DLD1 (cell line): ENCODE results near the gene TNXB.
"Not testable (repeated sequence)": the region's sequence is repeated elsewhere in the genome, so short reads cannot be mapped to it uniquely, and the experiment has no call there.

Experiments used
- in situ Hi-C: cut with HindIII; loops from 2 replicates; pipeline ENCODE4 v1.10.0; 2017; ENCODE audit warnings: low sequenced_read_pairs

The TNXB gene

DNA sequence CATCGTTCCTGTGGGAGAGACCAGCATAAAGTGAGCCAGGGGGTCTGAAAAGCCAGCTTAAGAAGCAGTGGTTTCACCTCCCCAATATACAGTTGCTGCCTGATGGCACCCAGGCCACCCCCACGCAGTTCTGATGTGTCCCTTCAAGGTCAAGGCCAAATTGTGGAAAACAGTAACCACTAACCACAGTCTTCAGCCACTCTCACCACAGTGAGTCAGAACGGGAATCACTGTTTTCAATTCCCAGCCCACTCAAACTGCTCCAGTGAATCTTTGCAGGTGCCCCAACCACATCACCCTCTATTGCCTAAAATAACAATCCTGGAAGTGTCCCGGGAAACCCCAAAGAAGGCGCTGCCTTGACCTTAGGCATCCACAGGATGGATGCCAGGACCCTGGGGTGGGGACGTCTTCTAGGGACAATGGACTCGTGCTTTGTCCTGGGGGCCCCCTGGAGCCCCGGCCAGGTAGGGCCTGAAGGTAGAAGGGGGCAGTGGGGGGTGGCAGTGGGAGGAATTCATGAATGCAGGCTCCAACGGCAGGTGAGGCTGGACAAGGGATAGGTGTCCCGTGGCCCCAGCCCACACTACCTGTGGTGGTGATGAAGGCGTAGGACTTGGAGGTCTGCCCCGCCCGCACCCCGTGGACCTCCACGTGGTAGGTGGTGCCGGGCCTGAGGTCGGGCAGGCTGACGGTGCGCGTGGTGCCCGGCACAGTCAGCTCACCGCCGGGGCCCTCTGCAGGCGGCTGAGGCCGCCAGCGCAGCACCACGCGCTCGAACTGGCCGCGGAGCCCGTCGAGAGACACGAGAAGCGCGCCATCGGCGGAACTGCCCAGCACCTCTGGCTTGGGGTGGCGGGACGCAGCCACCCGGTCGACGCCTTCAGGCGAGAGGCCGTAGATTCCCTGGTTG lies 22.2 kb downstream of the TNXB start:
- in situ Hi-C loops, result no loop called here

DNA sequence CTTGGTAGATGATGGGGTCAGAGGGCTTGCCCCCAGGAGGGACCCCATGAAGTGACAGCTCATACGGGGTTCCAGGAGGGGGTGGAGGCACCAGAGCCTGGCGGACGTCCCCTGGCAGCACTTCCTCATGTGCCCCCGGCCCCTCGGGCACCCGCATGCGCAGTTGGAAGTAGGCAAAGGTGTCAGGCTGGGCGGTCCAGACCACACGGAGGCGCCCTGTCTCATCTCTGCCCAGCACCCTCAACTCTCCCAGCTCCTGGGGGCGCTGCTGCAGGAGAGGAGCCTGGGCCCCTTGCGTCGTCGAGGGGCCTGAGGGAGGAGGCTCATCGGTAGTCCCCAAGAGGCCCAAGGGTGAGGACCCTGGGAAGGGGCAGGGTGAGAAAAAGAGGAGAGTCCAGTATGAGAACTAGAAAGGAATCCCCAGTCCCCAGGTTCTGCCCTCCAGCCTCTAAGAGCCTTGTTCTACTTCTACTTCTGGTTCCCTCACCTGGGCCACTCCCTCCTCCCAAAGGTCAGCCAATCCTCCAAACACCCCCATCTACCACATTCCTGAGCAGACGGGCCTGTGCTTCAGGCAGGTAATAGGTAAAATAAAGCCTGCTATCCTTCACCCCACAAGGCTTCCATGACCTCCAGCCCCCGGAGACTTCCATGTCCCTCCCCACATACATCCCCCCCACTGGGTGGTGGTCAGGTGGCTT lies 23.2 kb downstream of the TNXB start:
- in situ Hi-C loops, result no loop called here

- in situ Hi-C loops, result no loop called here
These were observed 24.4 kb downstream of the TNXB start for GRCh38 chr6:32084780-32085179.

DNA sequence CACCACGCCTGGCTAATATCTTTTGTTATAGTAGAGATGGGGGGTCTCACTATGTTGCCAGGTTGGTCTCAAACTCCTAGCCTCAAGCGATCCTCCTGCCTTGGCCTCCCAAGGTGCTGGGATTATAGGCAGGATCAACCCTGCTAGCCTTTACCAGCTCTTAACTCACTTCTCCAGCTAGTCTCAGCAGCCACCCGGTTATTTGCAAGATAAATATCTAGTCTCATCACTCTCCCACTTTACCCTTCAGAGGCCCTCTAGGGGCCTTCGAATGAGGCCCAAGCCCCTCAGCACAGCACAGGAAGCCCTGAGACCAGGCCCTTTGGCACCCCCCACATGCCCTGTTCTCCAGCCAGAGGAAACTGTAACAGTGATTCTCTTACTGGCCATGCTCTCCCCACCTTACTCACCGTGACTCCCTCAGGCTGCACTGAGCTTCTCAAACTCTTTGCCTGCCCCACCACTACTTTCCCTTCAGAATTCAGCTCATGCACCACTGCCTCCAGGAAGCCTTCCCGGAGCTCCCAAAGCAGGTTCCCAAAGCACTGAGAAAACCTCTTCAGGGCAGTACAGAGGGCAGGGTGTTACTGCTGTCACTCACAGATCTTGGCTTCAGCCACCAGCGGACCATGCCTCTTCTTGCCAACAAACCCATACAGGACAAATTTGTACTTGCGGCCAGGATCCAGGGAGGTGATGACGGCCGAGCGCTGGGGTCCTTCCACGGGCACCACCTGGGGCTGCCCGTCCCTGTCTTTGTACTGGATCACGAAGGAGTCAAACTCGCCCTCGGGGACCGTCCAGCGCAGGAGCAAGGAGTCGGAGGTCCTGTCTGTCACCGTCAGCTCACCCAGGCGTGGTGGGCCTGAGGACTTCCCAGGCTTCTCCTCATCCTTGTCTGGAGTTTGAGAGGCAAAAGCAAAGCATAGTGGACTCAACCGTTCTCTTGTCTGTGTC lies 25.0 kb downstream of the TNXB start:
- in situ Hi-C loops, result no loop called here

DNA sequence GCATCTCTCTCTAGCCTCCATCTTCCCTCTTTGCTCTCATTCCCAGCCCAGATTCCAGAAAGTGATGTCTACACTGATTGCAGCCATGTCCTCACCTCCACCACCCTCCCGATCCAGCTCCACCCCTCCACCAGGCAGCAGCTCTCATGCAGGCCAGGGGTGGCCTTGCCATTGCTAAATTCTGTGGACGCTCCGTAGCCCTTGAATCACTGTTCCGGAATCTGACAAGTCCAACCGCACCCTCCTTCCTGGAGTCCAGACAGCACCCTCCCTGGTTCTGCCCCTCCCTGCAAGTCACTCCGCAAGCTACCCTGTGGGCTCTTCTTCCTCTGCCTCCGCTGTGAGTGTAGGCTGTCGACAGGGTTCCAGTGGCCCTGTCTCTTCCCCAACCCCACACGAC lies 26.2 kb downstream of the TNXB start:
- in situ Hi-C loops, result no loop called here

DNA sequence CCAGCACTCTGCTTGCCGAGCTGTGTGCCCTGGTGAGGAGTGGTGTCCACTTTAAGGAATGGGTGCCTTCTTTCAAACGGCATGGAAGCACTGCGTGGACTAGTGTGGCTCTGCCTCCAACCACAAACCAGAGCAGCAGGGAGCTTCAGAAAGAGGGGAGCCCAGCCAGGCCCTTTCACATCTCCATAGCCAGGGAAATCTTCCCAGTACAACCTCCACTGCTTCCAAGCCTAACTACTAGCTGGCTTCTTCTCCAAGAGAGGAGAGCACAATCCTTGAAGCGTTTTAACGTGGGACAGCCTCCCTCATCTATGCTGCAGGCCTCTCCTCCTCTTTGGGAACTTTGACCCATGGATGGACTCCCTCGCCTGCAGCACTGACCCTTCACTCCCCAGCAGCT lies 26.7 kb downstream of the TNXB start:
- in situ Hi-C loops, result no loop called here

GRCh38 chr6:32081168-32081990 lies 27.8 kb downstream of the TNXB start:
- in situ Hi-C loops, result no loop called here

GRCh38 chr6:32079566-32080290 lies 29.4 kb downstream of the TNXB start:
- in situ Hi-C loops, result no loop called here

GRCh38 chr6:32076321-32076809 lies 32.8 kb downstream of the TNXB start:
- in situ Hi-C loops, result no loop called here

- in situ Hi-C loops, result no loop called here
These were observed 33.4 kb downstream of the TNXB start for GRCh38 chr6:32075781-32076180.

GRCh38 chr6:32074996-32075532 lies 34.1 kb downstream of the TNXB start:
- in situ Hi-C loops, result no loop called here

DNA sequence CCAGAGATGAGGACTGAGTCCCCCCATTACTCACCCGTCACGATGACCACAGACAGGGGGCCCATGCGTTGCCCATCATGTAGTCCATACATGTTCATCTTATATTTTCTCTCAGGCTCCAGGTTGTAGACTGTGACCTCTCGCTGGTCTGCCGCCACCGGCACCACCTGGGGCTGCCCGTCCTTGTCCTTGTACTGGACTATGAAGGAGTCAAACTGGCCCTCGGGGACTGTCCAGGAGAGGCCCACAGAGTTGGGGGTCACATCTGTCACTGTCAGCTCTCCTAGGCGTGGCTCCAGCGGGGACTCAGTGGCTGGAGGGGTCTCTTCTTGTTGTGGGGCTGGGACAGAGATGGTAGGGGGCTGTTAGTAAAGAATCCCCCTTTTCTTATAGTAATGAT lies 35.5 kb downstream of the TNXB start:
- in situ Hi-C loops, result no loop called here

GRCh38 chr6:32073101-32073500 lies 36.0 kb downstream of the TNXB start:
- in situ Hi-C loops, result no loop called here

- in situ Hi-C loops, result no loop called here
These were observed 38.2 kb downstream of the TNXB start for GRCh38 chr6:32070814-32071543.

DNA sequence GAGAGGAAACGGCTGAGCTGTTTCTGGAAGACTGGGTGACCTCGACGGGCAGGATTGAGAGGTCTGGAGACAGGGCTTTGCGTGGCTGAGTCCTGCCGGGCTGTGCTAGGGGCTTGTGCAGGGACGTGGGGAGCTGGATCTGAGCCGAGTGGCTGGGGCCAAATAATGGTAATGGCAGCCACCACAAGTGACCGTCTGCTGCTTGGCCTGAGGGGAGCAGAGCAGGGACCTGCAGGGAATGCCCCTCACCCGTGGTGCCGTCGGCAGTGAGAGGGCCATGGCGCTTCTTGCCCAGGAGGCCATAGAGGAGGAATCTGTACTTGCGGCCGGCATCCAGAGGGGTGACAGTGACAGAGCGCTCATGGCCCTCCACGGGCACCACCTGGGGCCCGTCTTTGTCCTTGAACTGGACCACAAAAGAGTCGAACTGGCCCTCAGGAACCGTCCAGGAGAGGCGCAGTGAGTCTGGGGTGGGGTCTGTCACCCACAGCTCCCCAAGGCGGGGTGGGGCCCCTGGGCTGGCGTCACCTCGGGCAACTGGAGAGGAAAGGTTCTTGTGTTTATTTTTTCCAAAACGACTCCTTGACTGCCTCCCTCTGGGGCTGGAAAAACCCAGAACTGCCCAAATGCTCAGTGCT lies 39.1 kb downstream of the TNXB start:
- in situ Hi-C loops, result no loop called here

- in situ Hi-C loops, result no loop called here
These were observed 39.7 kb downstream of the TNXB start for GRCh38 chr6:32069460-32069859.

GRCh38 chr6:32068867-32069266 lies 40.3 kb downstream of the TNXB start:
- in situ Hi-C loops, result no loop called here

- in situ Hi-C loops, result not testable (repeated sequence)
These were observed 40.8 kb downstream of the TNXB start for GRCh38 chr6:32068315-32068714.
